ENCODE results near the gene REEP3. TPM values are rescaled to one million over a fixed set of nuclear protein-coding genes. Genes with fewer than 3 reads are reported as not detected.

REEP3 gene
- total and polyA plus RNA-seq, 2 of the 8 experiments (the other 6 are each of a cell fraction or from before 2014, with no cell fraction given): 5.8 to 31.5 TPM

DNA sequence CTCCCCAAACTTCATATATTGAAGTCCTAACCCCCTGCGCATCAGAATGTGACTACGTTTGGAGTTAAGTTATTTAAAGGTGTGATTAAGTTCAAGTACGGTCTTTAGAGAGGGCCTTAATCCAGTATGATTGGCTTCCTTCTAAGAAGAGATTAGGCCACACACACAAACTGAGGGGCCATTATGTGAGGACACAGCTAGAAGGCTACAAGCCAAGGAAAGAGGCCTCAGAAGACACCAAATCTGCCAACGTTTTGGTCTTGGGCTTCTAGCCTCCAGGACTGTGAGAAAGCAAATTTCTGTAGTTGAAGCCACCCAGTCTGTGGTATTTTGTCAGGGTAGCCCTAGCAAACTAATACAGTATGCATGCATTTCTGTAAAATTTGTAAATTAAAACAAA lies 41.7 kb downstream of the REEP3 start:
- POLR2A ChIA-PET (ENCODE audit: partially characterized antibody): interaction anchor here (0.9 kb wide), 1 partner anchor 17 kb away, joined by 3 read pairs; no protein-coding TSS in a partner anchor
- Histone ChIP-seq H3K23me2 (ENCODE audit: low read depth, low read length) (no peaks in the 10 kb centered on the region), H4K20me1 (replicated peaks in 1 of 2; ENCODE audit: control insufficient read depth in 1 of 2, insufficient read depth in 2 of 2, low read length in 2 of 2) (no peaks in the 10 kb centered on the region), H3K27me3 (replicated peaks in 1 of 4; ENCODE audit: control insufficient read depth in 3 of 4, extremely low read depth in 1 of 4, insufficient read depth in 3 of 4, low read length in 3 of 4) (no peaks in the 10 kb centered on the region), H2BK5ac (ENCODE audit: low read depth, low read length) (no peak overlapping the region), H2BK20ac (ENCODE audit: low read length) (no peak overlapping the region), H4K5ac (ENCODE audit: insufficient read length, low read depth, low read length) (no peak overlapping the region), H3K4ac (replicated peaks; ENCODE audit: insufficient read length, low read depth, low read length) (no peak overlapping the region), H3K79me2 (ENCODE audit: control insufficient read depth in 1 of 2, insufficient read depth in 2 of 2, low read length in 2 of 2) (peaks cover 0 to 42% of the 10 kb centered on the region in 2 experiments; a peak in 2 of 4 replicates), H3K27ac (ENCODE audit: low read depth, low read length) (no peak overlapping the region), H3K23ac (ENCODE audit: insufficient read length) (no peak overlapping the region), H2BK15ac (ENCODE audit: low read length) (no peak overlapping the region), H2BK12ac (ENCODE audit: low read depth, low read length) (no peak overlapping the region), H3K4me3 (ENCODE audit: extremely low read depth in 1 of 4, insufficient read depth in 2 of 4, low read depth in 3 of 4, low read length in 4 of 4) (no peak overlapping the region), H3K14ac (ENCODE audit: insufficient read length) (no peak overlapping the region), H3K18ac (ENCODE audit: extremely low read depth, low read length) (no peak overlapping the region), H3K79me1 (ENCODE audit: low read depth, low read length) (peaks cover 2% of the 10 kb centered on the region; the same call in 1 of the 2 replicates), H2AK5ac (ENCODE audit: low read depth, low read length) (no peak overlapping the region), H2BK120ac (replicated peaks; ENCODE audit: low read depth, low read length) (no peak overlapping the region), H3K4me2 (ENCODE audit: insufficient read depth in 1 of 2, low read depth in 2 of 2, low read length in 2 of 2) (no peak overlapping the region), H3K36me3 (ENCODE audit: control insufficient read depth in 2 of 4, insufficient read depth in 4 of 4, low read length in 3 of 4) (no peaks in the 10 kb centered on the region), H4K91ac (replicated peaks; ENCODE audit: insufficient read length, low read length) (no peak overlapping the region), H3K9ac (replicated peaks in 1 of 4; ENCODE audit: extremely low read depth in 1 of 4, low read depth in 3 of 4, low read length in 3 of 4) (no peak overlapping the region), H3K4me1 (replicated peaks in 1 of 4; ENCODE audit: control insufficient read depth in 3 of 4, insufficient read depth in 4 of 4, low read length in 3 of 4) (peaks cover 0 to 2% (median 0%) of the 10 kb centered on the region in 4 experiments; a peak in 1 of 7 replicates), H3K56ac (replicated peaks; ENCODE audit: insufficient read length, low read depth, low read length) (no peak overlapping the region), H4K8ac (ENCODE audit: extremely low read depth, insufficient read depth, low read length) (no peak overlapping the region), H3K9me3 (ENCODE audit: insufficient read depth in 2 of 2, low read depth in 1 of 2, low read length in 1 of 2) (no peaks in the 10 kb centered on the region), H2AFZ (ENCODE audit: low read length) (no peak overlapping the region)
- CTCF ChIA-PET (ENCODE audit: partially characterized antibody): interaction anchor here (0.6 to 1.5 kb wide), 3 partner anchors 11 to 179 kb away, joined by 3 to 5 read pairs (median 3); no protein-coding TSS in a partner anchor
- no peak for TF ChIP-seq SIN3A (conservative IDR thresholded peaks at IDR 0.05 in 1 of 2, IDR thresholded peaks at IDR 0.05 in 1 of 2; ENCODE audit: low read depth in 1 of 2, low read length in 2 of 2)
- no peak for TF ChIP-seq TAF7 (optimal IDR thresholded peaks at IDR 0.05; ENCODE audit: borderline replicate concordance, low read depth, low read length)
- no peak for TF ChIP-seq HDAC6 (IDR thresholded peaks at IDR 0.05; ENCODE audit: low read depth, low read length)
- TF ChIP-seq BRCA1 (IDR thresholded peaks at IDR 0.05; ENCODE audit: low read depth, low read length): no peak
- TF ChIP-seq SAP30 (IDR thresholded peaks at IDR 0.05; ENCODE audit: insufficient read depth, insufficient replicate concordance, low read length): no peak
- TF ChIP-seq SRF (IDR thresholded peaks at IDR 0.05; ENCODE audit: low read depth, low read length): no peak
- TF ChIP-seq, protein P1, sequence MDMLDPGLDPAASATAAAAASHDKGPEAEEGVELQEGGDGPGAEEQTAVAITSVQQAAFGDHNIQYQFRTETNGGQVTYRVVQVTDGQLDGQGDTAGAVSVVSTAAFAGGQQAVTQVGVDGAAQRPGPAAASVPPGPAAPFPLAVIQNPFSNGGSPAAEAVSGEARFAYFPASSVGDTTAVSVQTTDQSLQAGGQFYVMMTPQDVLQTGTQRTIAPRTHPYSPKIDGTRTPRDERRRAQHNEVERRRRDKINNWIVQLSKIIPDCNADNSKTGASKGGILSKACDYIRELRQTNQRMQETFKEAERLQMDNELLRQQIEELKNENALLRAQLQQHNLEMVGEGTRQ (IDR thresholded peaks at IDR 0.05; ENCODE audit: low read length): no peak
- no peak for TF ChIP-seq FOSL1 (IDR thresholded peaks at IDR 0.05; ENCODE audit: insufficient read depth, low read depth, low read length)
- TF ChIP-seq KDM1A (IDR thresholded peaks at IDR 0.05; ENCODE audit: borderline replicate concordance, low read length): no peak
- no peak for TF ChIP-seq RBBP5 (IDR thresholded peaks at IDR 0.05; ENCODE audit: borderline replicate concordance, low read depth, low read length)
- no peak for TF ChIP-seq SP2 (IDR thresholded peaks at IDR 0.05; ENCODE audit: low read length)
- no peak for TF ChIP-seq ZNF274 (IDR thresholded peaks at IDR 0.05; ENCODE audit: borderline replicate concordance, extremely low read depth, low read length)
- DNase-seq (ENCODE audit: low read depth in 1 of 2, low spot score in 2 of 2): no peak
- FAIRE-seq: no peak
- 83% methylated on average over 4 of the region's 4 CpGs; no CpG with 5 or more reads in 1 of the 2 experiments for WGBS, 2 experiments (ENCODE audit: extremely low coverage in 1 of 2, insufficient coverage in 1 of 2, insufficient read length in 1 of 2, insufficient replicate concordance in 2 of 2, low coverage in 1 of 2, low lambda C conversion rate in 2 of 2, missing lambda C conversion rate in 1 of 2)

Data from H1 (cell line).